A549 (cell line): ENCODE results near the gene CD83. TPM values are rescaled to one million over a fixed set of nuclear protein-coding genes. Genes with fewer than 3 reads are reported as not detected.

Experiments
- ATAC-seq, 2 experiments: fragments of 200-7000 bp in 1 of 2; fragments of >200 bp in 1 of 2; cut with Nextera tagmentation in 1 of 2; cut with Tn5 transposase in 1 of 2; 3 replicates each; pipeline versions ENCODE4 v1.8.0 to v1.9.1; 2018 to 2020; ENCODE audit warnings: mild to moderate bottlenecking in 1 of 2, moderate library complexity in 1 of 2
- CTCF ChIA-PET: fragments of 300-600 bp; sonication (Branson Sonifier 250); formaldehyde crosslinking; extraction: SDS; loops from one replicate; lab custom pipeline; 2021; ENCODE audit warnings: antibody characterized with exemption, inconsistent platforms; lab: Yijun Ruan, JAX
- POLR2A ChIA-PET: fragments of 350-600 bp; formaldehyde crosslinking; extraction: SDS; loops from one replicate; lab custom pipeline; 2021; ENCODE audit warnings: antibody characterized with exemption, inconsistent platforms; lab: Yijun Ruan, JAX
- DNase-seq, 2 experiments: peaks; one replicate each; pipeline versions ENCODE4 v3.0.0 to v3.0.0-alpha.2; 2011 to 2016; ENCODE audit warnings: low read depth in 1 of 2, low spot score in 1 of 2
- FAIRE-seq: peaks from 2 replicates; lab custom pipeline; 2011; peaks lifted over from hg19 to GRCh38; lab: Jason Lieb, UNC
- H3K27ac ChIP-seq, 2 experiments: fragments of >200 bp; sonication (Bioruptor Twin); formaldehyde crosslinking; 3 replicates each; pipeline ENCODE4 v1.5.1; 2016 to 2017
- H3K4me1 ChIP-seq: fragments of >200 bp; sonication (Bioruptor Twin); formaldehyde crosslinking; 3 replicates; pipeline ENCODE4 v1.6.1; 2016
- H3K4me2 ChIP-seq: fragments of >200 bp; sonication (Bioruptor Twin); formaldehyde crosslinking; 3 replicates; pipeline ENCODE4 v1.6.1; 2016
- H3K4me3 ChIP-seq: fragments of >200 bp; sonication (Bioruptor Twin); formaldehyde crosslinking; 3 replicates; pipeline ENCODE4 v1.5.1; 2016
- H3K9me3 ChIP-seq: fragments of >200 bp; sonication (Bioruptor Twin); formaldehyde crosslinking; 3 replicates; pipeline ENCODE4 v1.6.1; 2016
- EHF ChIP-seq: fragments of 250-450 bp; sonication (Bioruptor Pico); IDR thresholded peaks from 2 replicates; pipeline ENCODE4 v1.5.0; 2020; ENCODE audit warnings: mild to moderate bottlenecking
- EHMT2 ChIP-seq: fragments of 200-600 bp; sonication (generic); IDR thresholded peaks from 2 replicates; pipeline ENCODE4 v1.6.1; 2016; ENCODE audit warnings: antibody characterized with exemption, low read depth, mild to moderate bottlenecking, moderate library complexity
- ELK1 ChIP-seq: fragments of 150-350 bp; IDR thresholded peaks from 2 replicates; pipeline ENCODE4 v1.6.1; 2014; ENCODE audit warnings: low read depth, mild to moderate bottlenecking, low read length
- EP300 ChIP-seq, 2 experiments: fragments of >200 bp; sonication (Bioruptor Twin); formaldehyde crosslinking; IDR thresholded peaks; 2 replicates in 1 of 2; 3 replicates in 1 of 2; pipeline ENCODE4 v1.6.1; 2016 to 2017
- HDAC2 ChIP-seq: fragments of 200-600 bp; sonication (generic); IDR thresholded peaks from 2 replicates; pipeline ENCODE4 v1.6.1; 2016
- HMGXB4 ChIP-seq: fragments of 250-450 bp; sonication (Bioruptor Pico); IDR thresholded peaks from 2 replicates; pipeline ENCODE4 v1.5.0; 2021; ENCODE audit warnings: mild to moderate bottlenecking, moderate library complexity, borderline replicate concordance
- HOXB13 ChIP-seq: fragments of 250-450 bp; sonication (Bioruptor Pico); IDR thresholded peaks from 2 replicates; pipeline ENCODE4 v1.5.0; 2020; ENCODE audit warnings: low read depth, mild to moderate bottlenecking, moderate library complexity
- JUN ChIP-seq, 2 experiments: fragments of >200 bp; sonication (Bioruptor Twin); formaldehyde crosslinking; IDR thresholded peaks; 2 replicates in 1 of 2; 3 replicates in 1 of 2; pipeline ENCODE4 v1.6.1; 2016 to 2017
- KDM5A ChIP-seq: fragments of 200-600 bp; sonication (generic); IDR thresholded peaks from 2 replicates; pipeline ENCODE4 v1.6.1; 2016; ENCODE audit warnings: antibody characterized with exemption, mild to moderate bottlenecking
- MAFK ChIP-seq: fragments of 450-650 bp; IDR thresholded peaks from 2 replicates; pipeline ENCODE4 v1.6.1; 2014; ENCODE audit not compliant: partially characterized antibody
- MYC ChIP-seq: IDR thresholded peaks from 2 replicates; pipeline ENCODE4 v1.6.1; 2012; ENCODE audit warnings: mild to moderate bottlenecking, inconsistent platforms, low read length, improper control_type of control experiment, borderline replicate concordance
- RARB ChIP-seq: fragments of 250-450 bp; sonication (Bioruptor Pico); IDR thresholded peaks from 2 replicates; pipeline ENCODE4 v1.8.0; 2021; ENCODE audit warnings: mild to moderate bottlenecking, moderate library complexity
- RCOR1 ChIP-seq: fragments of 150-350 bp; IDR thresholded peaks from 2 replicates; pipeline ENCODE4 v1.6.1; 2014; ENCODE audit warnings: antibody characterized with exemption, low read length, low read depth
- ZFP36 ChIP-seq: fragments of 450-650 bp; IDR thresholded peaks from 2 replicates; pipeline ENCODE4 v1.6.1; 2014; ENCODE audit warnings: borderline replicate concordance; ENCODE audit not compliant: partially characterized antibody
- WGBS: methylation state at CpG from one replicate; pipeline ENCODE4 v1.1.6; 2017; ENCODE audit errors: missing lambda C conversion rate; 5-methylcytosine and 5-hydroxymethylcytosine counted together
- polyA plus RNA-seq, 4 experiments: library from polyadenylated mRNA; depleted of rRNA in 3 of 4; stranded (reverse); fragments of >200 nt; fragmentation: RNase III in 1 of 4; extraction: RNeasy Plus Mini Kit Qiagen cat#74134 plus additional on column Dnase treatment in 1 of 4; gene quantifications; 2 replicates in 3 of 4; 3 replicates in 1 of 4; pipeline ENCODE4 v1.2.3, GENCODE V29; 2011 to 2017
- TF ChIP-seq, protein P1 (sequence below): IDR thresholded peaks from 2 replicates; pipeline ENCODE4 v1.6.1; 2012
- TF ChIP-seq, protein P2 (sequence below): IDR thresholded peaks from 2 replicates; pipeline ENCODE4 v1.6.1; 2012; ENCODE audit warnings: low read depth, borderline replicate concordance
- TF ChIP-seq, protein P3 (sequence below): fragments of 250-450 bp; sonication (Bioruptor Pico); IDR thresholded peaks from 2 replicates; pipeline ENCODE4 v1.5.0; 2020; ENCODE audit warnings: low read depth, mild to moderate bottlenecking, moderate library complexity
- TF ChIP-seq, protein P4 (sequence below): fragments of >200 bp; sonication (Bioruptor Twin); formaldehyde crosslinking; IDR thresholded peaks from 3 replicates; pipeline ENCODE4 v1.5.1; 2016

CD83 gene
- polyA plus RNA-seq, 2 of the 4 experiments (the other 2 are of a cell fraction), result 0.79 to 0.94 TPM

DNA sequence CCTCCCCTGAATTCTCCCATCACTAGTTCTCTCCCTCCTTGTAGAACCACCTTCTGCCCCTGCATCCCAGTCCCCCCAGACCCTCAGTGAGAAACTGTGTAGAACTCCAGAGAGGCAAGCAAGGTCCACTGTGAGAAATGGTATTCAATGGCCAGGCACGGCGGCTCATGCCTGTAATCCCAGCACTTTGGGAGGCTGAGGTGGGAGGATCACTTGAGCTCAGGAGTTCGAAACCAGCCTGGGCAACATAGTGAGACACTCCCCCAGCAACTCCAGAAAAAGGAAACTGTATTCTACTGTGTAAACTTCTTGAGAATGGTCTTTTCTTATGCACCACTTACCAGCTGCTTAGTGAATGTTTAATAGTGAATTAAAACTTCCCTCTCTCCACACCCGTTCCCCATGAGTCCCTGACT lies 8.2 kb upstream of the CD83 start:
- no peak for TF ChIP-seq JUN (IDR thresholded peaks at IDR 0.05)
- TF ChIP-seq MAFK, result no peak
- TF ChIP-seq, protein P1, sequence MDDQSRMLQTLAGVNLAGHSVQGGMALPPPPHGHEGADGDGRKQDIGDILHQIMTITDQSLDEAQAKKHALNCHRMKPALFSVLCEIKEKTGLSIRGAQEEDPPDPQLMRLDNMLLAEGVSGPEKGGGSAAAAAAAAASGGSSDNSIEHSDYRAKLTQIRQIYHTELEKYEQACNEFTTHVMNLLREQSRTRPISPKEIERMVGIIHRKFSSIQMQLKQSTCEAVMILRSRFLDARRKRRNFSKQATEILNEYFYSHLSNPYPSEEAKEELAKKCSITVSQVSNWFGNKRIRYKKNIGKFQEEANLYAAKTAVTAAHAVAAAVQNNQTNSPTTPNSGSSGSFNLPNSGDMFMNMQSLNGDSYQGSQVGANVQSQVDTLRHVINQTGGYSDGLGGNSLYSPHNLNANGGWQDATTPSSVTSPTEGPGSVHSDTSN, result no peak
- no peak for TF ChIP-seq RCOR1
- TF ChIP-seq HOXB13, result no peak
- TF ChIP-seq EHF (CRISPR knock-in tag), result no peak
- TF ChIP-seq MYC, result no peak
- no peak for TF ChIP-seq HDAC2
- TF ChIP-seq, protein P2, sequence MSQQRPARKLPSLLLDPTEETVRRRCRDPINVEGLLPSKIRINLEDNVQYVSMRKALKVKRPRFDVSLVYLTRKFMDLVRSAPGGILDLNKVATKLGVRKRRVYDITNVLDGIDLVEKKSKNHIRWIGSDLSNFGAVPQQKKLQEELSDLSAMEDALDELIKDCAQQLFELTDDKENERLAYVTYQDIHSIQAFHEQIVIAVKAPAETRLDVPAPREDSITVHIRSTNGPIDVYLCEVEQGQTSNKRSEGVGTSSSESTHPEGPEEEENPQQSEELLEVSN, result no peak
- TF ChIP-seq HMGXB4, result no peak
- no peak for TF ChIP-seq RARB
- no peak for TF ChIP-seq EHMT2
- TF ChIP-seq ZFP36, result no peak
- TF ChIP-seq KDM5A, result no peak
- no peak for TF ChIP-seq EP300 (IDR thresholded peaks at IDR 0.05)
- TF ChIP-seq, protein P3, sequence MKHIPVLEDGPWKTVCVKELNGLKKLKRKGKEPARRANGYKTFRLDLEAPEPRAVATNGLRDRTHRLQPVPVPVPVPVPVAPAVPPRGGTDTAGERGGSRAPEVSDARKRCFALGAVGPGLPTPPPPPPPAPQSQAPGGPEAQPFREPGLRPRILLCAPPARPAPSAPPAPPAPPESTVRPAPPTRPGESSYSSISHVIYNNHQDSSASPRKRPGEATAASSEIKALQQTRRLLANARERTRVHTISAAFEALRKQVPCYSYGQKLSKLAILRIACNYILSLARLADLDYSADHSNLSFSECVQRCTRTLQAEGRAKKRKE (CRISPR knock-in tag), result no peak
- no peak for TF ChIP-seq ELK1
- TF ChIP-seq, protein P4, sequence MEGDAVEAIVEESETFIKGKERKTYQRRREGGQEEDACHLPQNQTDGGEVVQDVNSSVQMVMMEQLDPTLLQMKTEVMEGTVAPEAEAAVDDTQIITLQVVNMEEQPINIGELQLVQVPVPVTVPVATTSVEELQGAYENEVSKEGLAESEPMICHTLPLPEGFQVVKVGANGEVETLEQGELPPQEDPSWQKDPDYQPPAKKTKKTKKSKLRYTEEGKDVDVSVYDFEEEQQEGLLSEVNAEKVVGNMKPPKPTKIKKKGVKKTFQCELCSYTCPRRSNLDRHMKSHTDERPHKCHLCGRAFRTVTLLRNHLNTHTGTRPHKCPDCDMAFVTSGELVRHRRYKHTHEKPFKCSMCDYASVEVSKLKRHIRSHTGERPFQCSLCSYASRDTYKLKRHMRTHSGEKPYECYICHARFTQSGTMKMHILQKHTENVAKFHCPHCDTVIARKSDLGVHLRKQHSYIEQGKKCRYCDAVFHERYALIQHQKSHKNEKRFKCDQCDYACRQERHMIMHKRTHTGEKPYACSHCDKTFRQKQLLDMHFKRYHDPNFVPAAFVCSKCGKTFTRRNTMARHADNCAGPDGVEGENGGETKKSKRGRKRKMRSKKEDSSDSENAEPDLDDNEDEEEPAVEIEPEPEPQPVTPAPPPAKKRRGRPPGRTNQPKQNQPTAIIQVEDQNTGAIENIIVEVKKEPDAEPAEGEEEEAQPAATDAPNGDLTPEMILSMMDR, result no peak
- ATAC-seq (no peak), DNase-seq (no peak), FAIRE-seq (no peak)
- Histone ChIP-seq H3K4me3 (no peak overlapping the region), H3K27ac (no peak overlapping the region), H3K9me3 (peaks cover 13% of the 10 kb centered on the region; the same call in 2 of the 3 replicates), H3K4me2 (no peak overlapping the region), H3K4me1 (no peaks in the 10 kb centered on the region)
- CTCF ChIA-PET, result interaction anchor here (0.9 to 1.3 kb wide), 2 partner anchors 8 to 21 kb away, joined by 3 read pairs; partner anchors contain the start of gene CD83
- 41% methylated on average over 4 of the region's 4 CpGs for WGBS
- POLR2A ChIA-PET, result no interaction called here
